H9 (cell line): ENCODE results near the gene NFE2L3. TPM values are rescaled to one million over a fixed set of nuclear protein-coding genes. Genes with fewer than 3 reads are reported as not detected.

ENCODE experiments used
- DNase-seq: peaks from one replicate; pipeline ENCODE4 v3.0.0-alpha.2; 2017
- H2AFZ ChIP-seq: one replicate; pipeline ENCODE4 v1.6.1; 2013; ENCODE audit warnings: mild to moderate bottlenecking, low read length, control low read depth, moderate library complexity
- H2AK5ac ChIP-seq: 2 replicates; pipeline ENCODE4 v1.6.1; 2013; ENCODE audit warnings: low read length, control low read depth, mixed read lengths; ENCODE audit not compliant: insufficient read length
- H2BK120ac ChIP-seq: one replicate; pipeline ENCODE4 v1.6.1; 2013; ENCODE audit warnings: low read depth, mild to moderate bottlenecking, low read length, control low read depth, inconsistent platforms; ENCODE audit not compliant: poor library complexity, severe bottlenecking
- H2BK12ac ChIP-seq: 2 replicates; pipeline ENCODE4 v1.6.1; 2013; ENCODE audit warnings: low read length, control low read depth, mixed read lengths, low read depth; ENCODE audit not compliant: insufficient read length
- H2BK15ac ChIP-seq: 2 replicates; pipeline ENCODE4 v1.6.1; 2013; ENCODE audit warnings: low read depth, low read length, control low read depth
- H2BK20ac ChIP-seq: one replicate; pipeline ENCODE4 v1.6.1; 2013; ENCODE audit warnings: low read depth, mild to moderate bottlenecking, low read length, control low read depth, inconsistent platforms; ENCODE audit not compliant: poor library complexity, severe bottlenecking
- H2BK5ac ChIP-seq: 2 replicates; pipeline ENCODE4 v1.6.1; 2013; ENCODE audit warnings: low read length, control low read depth, mixed read lengths; ENCODE audit not compliant: insufficient read length
- H3K14ac ChIP-seq: 2 replicates; pipeline ENCODE4 v1.6.1; 2013; ENCODE audit warnings: low read length, control low read depth; ENCODE audit not compliant: insufficient read depth
- H3K18ac ChIP-seq: 2 replicates; pipeline ENCODE4 v1.6.1; 2013; ENCODE audit warnings: low read depth, mild to moderate bottlenecking, mixed read lengths, low read length, control low read depth; ENCODE audit not compliant: insufficient read length
- H3K23ac ChIP-seq: 2 replicates; pipeline ENCODE4 v1.6.1; 2013; ENCODE audit warnings: low read length, control low read depth, mixed read lengths, low read depth; ENCODE audit not compliant: insufficient read length
- H3K23me2 ChIP-seq: 2 replicates; pipeline ENCODE4 v1.6.1; 2013; ENCODE audit warnings: low read depth, mild to moderate bottlenecking, mixed read lengths, low read length, control low read depth; ENCODE audit not compliant: insufficient read length, poor library complexity, severe bottlenecking
- H3K27ac ChIP-seq: 2 replicates; pipeline ENCODE4 v1.5.1; 2013; ENCODE audit warnings: low read length, control low read depth, mixed read lengths, low read depth; ENCODE audit not compliant: insufficient read length
- H3K27me3 ChIP-seq: 2 replicates; pipeline ENCODE4 v1.6.1; 2013; ENCODE audit warnings: low read length, control low read depth, inconsistent platforms; ENCODE audit not compliant: insufficient read depth
- H3K4ac ChIP-seq: 2 replicates; pipeline ENCODE4 v1.6.1; 2013; ENCODE audit warnings: low read depth, mild to moderate bottlenecking, control low read depth, inconsistent platforms, low read length, moderate library complexity
- H3K4me1 ChIP-seq: 2 replicates; pipeline ENCODE4 v1.6.1; 2013; ENCODE audit warnings: low read length, control low read depth, inconsistent platforms; ENCODE audit not compliant: insufficient read depth
- H3K4me2 ChIP-seq: 2 replicates; pipeline ENCODE4 v1.6.1; 2013; ENCODE audit warnings: low read length, control low read depth, mixed read lengths; ENCODE audit not compliant: insufficient read length, insufficient read depth
- H3K56ac ChIP-seq: 2 replicates; pipeline ENCODE4 v1.6.1; 2013; ENCODE audit warnings: low read depth, mild to moderate bottlenecking, mixed read lengths, low read length, control low read depth; ENCODE audit not compliant: insufficient read length
- H3K79me1 ChIP-seq: 2 replicates; pipeline ENCODE4 v1.6.1; 2013; ENCODE audit warnings: low read depth, mild to moderate bottlenecking, moderate library complexity, low read length, control low read depth, inconsistent platforms; ENCODE audit not compliant: insufficient read depth, poor library complexity, severe bottlenecking
- H3K79me2 ChIP-seq: 2 replicates; pipeline ENCODE4 v1.6.1; 2013; ENCODE audit warnings: low read length, control low read depth, inconsistent platforms; ENCODE audit not compliant: insufficient read depth
- H3K9ac ChIP-seq: 2 replicates; pipeline ENCODE4 v1.6.1; 2013; ENCODE audit warnings: low read length, control low read depth, mixed read lengths; ENCODE audit not compliant: insufficient read length; ENCODE audit errors: extremely low read depth
- H3K9me3 ChIP-seq: one replicate; pipeline ENCODE4 v1.6.1; 2013; ENCODE audit warnings: low read depth, low read length, inconsistent platforms; ENCODE audit not compliant: control insufficient read depth
- H3T11ph ChIP-seq: one replicate; pipeline ENCODE4 v1.6.1; 2013; ENCODE audit warnings: mild to moderate bottlenecking, low read length, control low read depth, inconsistent platforms
- H4K20me1 ChIP-seq: one replicate; pipeline ENCODE4 v1.6.1; 2013; ENCODE audit not compliant: control insufficient read depth, insufficient read length, insufficient read depth
- H4K5ac ChIP-seq: 2 replicates; pipeline ENCODE4 v1.6.1; 2013; ENCODE audit warnings: low read depth, mild to moderate bottlenecking, mixed read lengths, low read length, control low read depth; ENCODE audit not compliant: insufficient read length
- H4K8ac ChIP-seq: replicated peaks from 2 replicates; pipeline ENCODE4 v1.6.1; 2013; ENCODE audit warnings: low read length, control low read depth, mixed read lengths, low read depth; ENCODE audit not compliant: insufficient read length
- H4K91ac ChIP-seq: 2 replicates; pipeline ENCODE4 v1.6.1; 2013; ENCODE audit warnings: low read depth, mild to moderate bottlenecking, moderate library complexity, mixed read lengths, low read length, control low read depth; ENCODE audit not compliant: insufficient read length
- H3K27ac Mint-ChIP-seq, 3 experiments: 2 replicates in 2 of 3; 3 replicates in 1 of 3; pipeline ENCODE4 v1.8.0; 2020 to 2021; ENCODE audit warnings: mixed read lengths in 3 of 3, mild to moderate bottlenecking in 1 of 3, moderate library complexity in 1 of 3
- H3K27me3 Mint-ChIP-seq: 2 replicates; pipeline ENCODE4 v1.8.0; 2021; ENCODE audit warnings: low read depth, mild to moderate bottlenecking, moderate library complexity, mixed read lengths
- H3K36me3 Mint-ChIP-seq, 3 experiments: 2 replicates in 2 of 3; 3 replicates in 1 of 3; pipeline ENCODE4 v1.8.0; 2020 to 2021; ENCODE audit warnings: low read depth in 3 of 3, mixed read lengths in 3 of 3; ENCODE audit not compliant: insufficient read depth in 1 of 3
- H3K4me1 Mint-ChIP-seq, 2 experiments: 2 replicates each; pipeline ENCODE4 v1.8.0; 2020; ENCODE audit warnings: mixed read lengths in 2 of 2
- H3K4me3 Mint-ChIP-seq, 2 experiments: 2 replicates in 1 of 2; 3 replicates in 1 of 2; pipeline ENCODE4 v1.8.0; 2020 to 2021; ENCODE audit warnings: mild to moderate bottlenecking in 2 of 2, mixed read lengths in 2 of 2, moderate library complexity in 1 of 2
- H3K9me3 Mint-ChIP-seq, 2 experiments: 2 replicates in 1 of 2; 3 replicates in 1 of 2; pipeline ENCODE4 v1.8.0; 2020; ENCODE audit warnings: mild to moderate bottlenecking in 2 of 2, mixed read lengths in 2 of 2, moderate library complexity in 1 of 2
- WGBS: extraction: QIAGEN DNeasy Blood & Tissue Kit; methylation state at CpG from one replicate; pipeline ENCODE4 v1.1.7; 2013; ENCODE audit warnings: missing lambda C conversion rate, low lambda C conversion rate, mixed read lengths; ENCODE audit not compliant: insufficient read length; ENCODE audit errors: extremely low coverage; 5-methylcytosine and 5-hydroxymethylcytosine counted together
- total RNA-seq: library from RNA; stranded (reverse); gene quantifications from 2 replicates; pipeline ENCODE4 v1.2.1, GENCODE V29; 2021
- TF ChIP-seq, protein P1 (sequence below): fragments of 200-600 bp; sonication (generic); conservative IDR thresholded peaks from 3 replicates; pipeline ENCODE4 v1.8.0; 2021; ENCODE audit warnings: antibody characterized with exemption, mild to moderate bottlenecking

Gene NFE2L3
- total RNA-seq, 1 experiment from 2014 or later: 46.9 TPM

DNA sequence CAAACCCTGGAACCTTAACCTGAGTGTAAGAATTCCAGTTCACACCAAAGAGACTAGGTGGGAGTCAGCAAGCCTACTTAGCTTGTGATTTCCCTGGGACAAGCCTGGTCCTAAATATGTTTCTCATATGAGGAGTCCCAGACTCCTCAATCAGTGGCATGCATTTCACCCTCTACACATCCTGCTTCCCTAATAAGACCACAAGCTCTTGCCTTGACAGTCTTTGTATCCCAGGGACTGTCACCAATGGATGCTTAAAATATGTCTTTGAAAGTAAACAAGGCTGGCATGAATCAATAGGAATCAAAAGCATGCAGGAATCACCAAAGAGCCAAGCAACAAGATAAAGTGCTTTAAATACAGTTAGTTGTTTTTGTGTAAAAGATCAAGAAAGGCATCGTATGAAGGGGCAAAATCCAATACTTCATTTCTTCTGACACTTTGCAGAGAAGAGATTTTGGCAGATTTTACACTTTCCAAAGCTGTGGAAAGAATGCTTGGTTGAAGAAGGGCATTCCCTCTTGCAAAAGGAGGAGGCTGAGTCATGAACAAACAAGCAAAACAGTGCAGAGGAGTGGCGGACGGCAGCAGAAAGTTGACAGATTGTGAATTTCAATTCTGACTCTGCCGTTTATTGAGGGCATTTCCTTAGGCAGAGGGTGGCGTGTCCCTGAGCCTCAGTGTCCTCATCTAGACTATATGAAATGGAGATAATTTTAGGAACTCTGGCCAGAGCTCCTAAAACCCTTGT is 8.5 kb upstream of the NFE2L3 start:
- no peak overlapping the region for H3K27ac ChIP-seq
- no peak overlapping the region for H3K18ac ChIP-seq
- no peak overlapping the region for H3K23ac ChIP-seq
- H4K91ac ChIP-seq: no peak overlapping the region
- H3K9ac ChIP-seq: no peak overlapping the region
- no peaks in the 10 kb centered on the region for H3K79me2 ChIP-seq
- H3K4me2 ChIP-seq: no peak overlapping the region
- no peaks in the 10 kb centered on the region for H3K79me1 ChIP-seq
- no peak overlapping the region for H4K8ac ChIP-seq
- TF ChIP-seq, protein P1, sequence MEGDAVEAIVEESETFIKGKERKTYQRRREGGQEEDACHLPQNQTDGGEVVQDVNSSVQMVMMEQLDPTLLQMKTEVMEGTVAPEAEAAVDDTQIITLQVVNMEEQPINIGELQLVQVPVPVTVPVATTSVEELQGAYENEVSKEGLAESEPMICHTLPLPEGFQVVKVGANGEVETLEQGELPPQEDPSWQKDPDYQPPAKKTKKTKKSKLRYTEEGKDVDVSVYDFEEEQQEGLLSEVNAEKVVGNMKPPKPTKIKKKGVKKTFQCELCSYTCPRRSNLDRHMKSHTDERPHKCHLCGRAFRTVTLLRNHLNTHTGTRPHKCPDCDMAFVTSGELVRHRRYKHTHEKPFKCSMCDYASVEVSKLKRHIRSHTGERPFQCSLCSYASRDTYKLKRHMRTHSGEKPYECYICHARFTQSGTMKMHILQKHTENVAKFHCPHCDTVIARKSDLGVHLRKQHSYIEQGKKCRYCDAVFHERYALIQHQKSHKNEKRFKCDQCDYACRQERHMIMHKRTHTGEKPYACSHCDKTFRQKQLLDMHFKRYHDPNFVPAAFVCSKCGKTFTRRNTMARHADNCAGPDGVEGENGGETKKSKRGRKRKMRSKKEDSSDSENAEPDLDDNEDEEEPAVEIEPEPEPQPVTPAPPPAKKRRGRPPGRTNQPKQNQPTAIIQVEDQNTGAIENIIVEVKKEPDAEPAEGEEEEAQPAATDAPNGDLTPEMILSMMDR: no peak
- peaks cover 0 to 2% of the 10 kb centered on the region in 2 experiments; a peak in 2 of 4 replicates for H3K4me1 Mint-ChIP-seq
- H4K5ac ChIP-seq: no peak overlapping the region
- H3T11ph ChIP-seq: no peak overlapping the region
- peaks cover 2% of the 10 kb centered on the region; the same call in 1 of the 2 replicates for H3K27me3 Mint-ChIP-seq
- H3K9me3 ChIP-seq: no peaks in the 10 kb centered on the region
- peaks cover 10 to 16% of the 10 kb centered on the region in 2 experiments for H3K9me3 Mint-ChIP-seq
- no peak overlapping the region for H2BK15ac ChIP-seq
- no peak overlapping the region for H2BK5ac ChIP-seq
- no peaks in the 10 kb centered on the region for H3K23me2 ChIP-seq
- H3K56ac ChIP-seq: no peak overlapping the region
- H3K4me3 Mint-ChIP-seq: no peak overlapping the region
- no peak overlapping the region for H2AK5ac ChIP-seq
- no peak overlapping the region for H2BK12ac ChIP-seq
- DNase-seq: no peak
- no peak overlapping the region for H2BK120ac ChIP-seq
- H3K36me3 Mint-ChIP-seq: peaks cover 7 to 12% (median 9%) of the 10 kb centered on the region in 3 experiments; a peak in 5 of 7 replicates
- no peak overlapping the region for H2BK20ac ChIP-seq
- no peak overlapping the region for H2AFZ ChIP-seq
- no peak overlapping the region for H3K14ac ChIP-seq
- no peaks in the 10 kb centered on the region for H3K4me1 ChIP-seq
- no peak overlapping the region for H3K27ac Mint-ChIP-seq
- H3K27me3 ChIP-seq: no peaks in the 10 kb centered on the region
- no peaks in the 10 kb centered on the region for H4K20me1 ChIP-seq
- WGBS: no CpG with 5 or more reads among the region's 5 CpGs
- no peak overlapping the region for H3K4ac ChIP-seq
